Measurements from ENCODE around the gene MAGT1.
"Not testable (repeated sequence)": the region's sequence is repeated elsewhere in the genome, so short reads cannot be mapped to it uniquely, and the experiment has no call there.

MAGT1 gene

GRCh38 chrX:77892887-77893286 is 2.3 kb downstream of the MAGT1 start:
- Histone ChIP-seq H3K27me3 (ENCODE audit: low read length) (no peaks in the 10 kb centered on the region), H3K9ac (ENCODE audit: low read length) (no peak overlapping the region), H3K9me3 (ENCODE audit: insufficient read depth, low read length) (no peaks in the 10 kb centered on the region), H2AFZ (ENCODE audit: low read depth, low read length, severe bottlenecking) (no peak overlapping the region), H3K79me2 (ENCODE audit: insufficient read depth, low read length) (peaks cover 58% of the 10 kb centered on the region), H3K27ac (ENCODE audit: low read depth, low read length) (no peak overlapping the region), H3K9me2 (replicated peaks; ENCODE audit: insufficient read depth, low read length) (no peaks in the 10 kb centered on the region), H3K36me3 (ENCODE audit: low read length) (no peaks in the 10 kb centered on the region), H3F3A (ENCODE audit: insufficient read depth) (peaks cover 10% of the 10 kb centered on the region; the same call in 1 of the 2 replicates), H4K20me1 (ENCODE audit: low read depth, low read length) (no peaks in the 10 kb centered on the region), H3K4me3 (ENCODE audit: insufficient read depth, low read length, poor library complexity, severe bottlenecking) (no peak overlapping the region), H3K4me2 (ENCODE audit: low read depth, low read length, poor library complexity, severe bottlenecking) (peak overlapping the region; percentile 96)
- TF ChIP-seq EZH2phosphoT487 (conservative IDR thresholded peaks at IDR 0.05; ENCODE audit: low read length) = no peak
- TF ChIP-seq, protein P1, sequence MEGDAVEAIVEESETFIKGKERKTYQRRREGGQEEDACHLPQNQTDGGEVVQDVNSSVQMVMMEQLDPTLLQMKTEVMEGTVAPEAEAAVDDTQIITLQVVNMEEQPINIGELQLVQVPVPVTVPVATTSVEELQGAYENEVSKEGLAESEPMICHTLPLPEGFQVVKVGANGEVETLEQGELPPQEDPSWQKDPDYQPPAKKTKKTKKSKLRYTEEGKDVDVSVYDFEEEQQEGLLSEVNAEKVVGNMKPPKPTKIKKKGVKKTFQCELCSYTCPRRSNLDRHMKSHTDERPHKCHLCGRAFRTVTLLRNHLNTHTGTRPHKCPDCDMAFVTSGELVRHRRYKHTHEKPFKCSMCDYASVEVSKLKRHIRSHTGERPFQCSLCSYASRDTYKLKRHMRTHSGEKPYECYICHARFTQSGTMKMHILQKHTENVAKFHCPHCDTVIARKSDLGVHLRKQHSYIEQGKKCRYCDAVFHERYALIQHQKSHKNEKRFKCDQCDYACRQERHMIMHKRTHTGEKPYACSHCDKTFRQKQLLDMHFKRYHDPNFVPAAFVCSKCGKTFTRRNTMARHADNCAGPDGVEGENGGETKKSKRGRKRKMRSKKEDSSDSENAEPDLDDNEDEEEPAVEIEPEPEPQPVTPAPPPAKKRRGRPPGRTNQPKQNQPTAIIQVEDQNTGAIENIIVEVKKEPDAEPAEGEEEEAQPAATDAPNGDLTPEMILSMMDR (IDR thresholded peaks at IDR 0.05; ENCODE audit: insufficient read depth, low read length, poor library complexity, severe bottlenecking) = no peak

- H3K27ac ChIP-seq (ENCODE audit: low read depth, low read length); H3K4me3 ChIP-seq (ENCODE audit: insufficient read depth, low read length, poor library complexity, severe bottlenecking); H3K4me2 ChIP-seq (ENCODE audit: low read depth, low read length, poor library complexity, severe bottlenecking); H2AFZ ChIP-seq (ENCODE audit: low read depth, low read length, severe bottlenecking); H3K9me3 ChIP-seq (ENCODE audit: insufficient read depth, low read length); H4K20me1 ChIP-seq (ENCODE audit: low read depth, low read length); H3K36me3 ChIP-seq (ENCODE audit: low read length); H3K9ac ChIP-seq (ENCODE audit: low read length); H3F3A ChIP-seq (ENCODE audit: insufficient read depth); H3K9me2 ChIP-seq (replicated peaks; ENCODE audit: insufficient read depth, low read length); H3K27me3 ChIP-seq (ENCODE audit: low read length): not testable (repeated sequence)
- peaks cover 12% of the 10 kb centered on the region; the same call in 1 of the 2 replicates for H3K79me2 ChIP-seq (ENCODE audit: insufficient read depth, low read length)
These were observed 13.8 kb downstream of the MAGT1 start for GRCh38 chrX:77881418-77881817.

DNA sequence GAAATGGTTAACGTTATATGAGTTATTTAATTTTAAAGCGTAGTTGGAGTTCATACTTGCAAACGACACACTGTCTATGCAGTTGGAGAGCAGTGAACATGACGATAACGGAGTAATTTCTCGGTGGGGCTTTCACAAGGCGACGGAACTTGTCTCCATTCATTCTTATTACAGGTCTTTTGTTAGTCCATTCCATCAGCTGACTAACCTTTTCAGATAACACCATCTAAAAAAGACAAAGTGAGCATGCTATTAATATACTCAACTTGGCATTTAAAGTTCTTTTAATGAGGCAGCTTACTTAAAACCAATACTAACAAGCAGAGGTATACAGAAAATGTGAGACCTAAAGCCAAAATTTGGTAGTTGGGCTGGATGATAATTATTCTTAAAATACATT is 19.9 kb downstream of the MAGT1 start:
- Histone ChIP-seq H3K27me3 (ENCODE audit: low read length) (no peaks in the 10 kb centered on the region), H2AFZ (ENCODE audit: low read depth, low read length, severe bottlenecking) (no peak overlapping the region), H4K20me1 (ENCODE audit: low read depth, low read length) (no peaks in the 10 kb centered on the region), H3K9me3 (ENCODE audit: insufficient read depth, low read length) (no peaks in the 10 kb centered on the region), H3K9me2 (replicated peaks; ENCODE audit: insufficient read depth, low read length) (no peaks in the 10 kb centered on the region), H3K79me2 (ENCODE audit: insufficient read depth, low read length) (peaks cover 6% of the 10 kb centered on the region; the same call in 1 of the 2 replicates), H3K9ac (ENCODE audit: low read length) (no peak overlapping the region), H3K4me3 (ENCODE audit: insufficient read depth, low read length, poor library complexity, severe bottlenecking) (no peak overlapping the region), H3F3A (ENCODE audit: insufficient read depth) (no peaks in the 10 kb centered on the region), H3K36me3 (ENCODE audit: low read length) (peaks cover 7% of the 10 kb centered on the region; the same call in 1 of the 2 replicates), H3K27ac (ENCODE audit: low read depth, low read length) (no peak overlapping the region), H3K4me2 (ENCODE audit: low read depth, low read length, poor library complexity, severe bottlenecking) (no peak overlapping the region)
- TF ChIP-seq, protein P1 (IDR thresholded peaks at IDR 0.05; ENCODE audit: insufficient read depth, low read length, poor library complexity, severe bottlenecking) = no peak
- TF ChIP-seq EZH2phosphoT487 (conservative IDR thresholded peaks at IDR 0.05; ENCODE audit: low read length) = no peak

GRCh38 chrX:77831544-77831943 is 63.7 kb downstream of the MAGT1 start:
- not testable (repeated sequence) for H3K79me2 ChIP-seq (ENCODE audit: insufficient read depth, low read length); H2AFZ ChIP-seq (ENCODE audit: low read depth, low read length, severe bottlenecking); H3K9ac ChIP-seq (ENCODE audit: low read length); H3K9me3 ChIP-seq (ENCODE audit: insufficient read depth, low read length); H4K20me1 ChIP-seq (ENCODE audit: low read depth, low read length); H3F3A ChIP-seq (ENCODE audit: insufficient read depth); H3K4me3 ChIP-seq (ENCODE audit: insufficient read depth, low read length, poor library complexity, severe bottlenecking); H3K36me3 ChIP-seq (ENCODE audit: low read length); H3K27ac ChIP-seq (ENCODE audit: low read depth, low read length); H3K4me2 ChIP-seq (ENCODE audit: low read depth, low read length, poor library complexity, severe bottlenecking); H3K27me3 ChIP-seq (ENCODE audit: low read length); H3K9me2 ChIP-seq (replicated peaks; ENCODE audit: insufficient read depth, low read length)

DNA sequence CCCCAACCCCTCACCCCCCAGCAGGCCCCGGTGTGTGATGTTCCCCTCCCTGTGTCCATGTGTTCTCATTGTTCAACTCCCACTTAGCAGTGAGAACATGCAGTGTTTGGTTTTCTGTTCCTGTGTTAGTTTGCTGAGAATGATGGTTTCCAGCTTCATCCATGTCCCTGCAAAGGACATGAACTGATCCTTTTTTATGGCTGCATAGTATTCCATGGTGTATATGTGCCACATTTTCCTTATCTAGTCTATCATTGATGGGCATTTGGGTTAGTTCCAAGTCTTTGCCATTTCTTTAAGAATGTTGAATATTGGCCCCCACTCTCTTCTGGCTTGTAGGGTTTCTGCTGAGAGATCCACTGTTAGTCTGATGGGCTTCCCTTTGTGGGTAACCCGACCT is 73.2 kb downstream of the MAGT1 start:
- H4K20me1 ChIP-seq (ENCODE audit: low read depth, low read length); H2AFZ ChIP-seq (ENCODE audit: low read depth, low read length, severe bottlenecking); H3K27ac ChIP-seq (ENCODE audit: low read depth, low read length); H3F3A ChIP-seq (ENCODE audit: insufficient read depth); H3K36me3 ChIP-seq (ENCODE audit: low read length); H3K4me3 ChIP-seq (ENCODE audit: insufficient read depth, low read length, poor library complexity, severe bottlenecking); H3K4me2 ChIP-seq (ENCODE audit: low read depth, low read length, poor library complexity, severe bottlenecking); H3K27me3 ChIP-seq (ENCODE audit: low read length); H3K79me2 ChIP-seq (ENCODE audit: insufficient read depth, low read length); H3K9me3 ChIP-seq (ENCODE audit: insufficient read depth, low read length); H3K9me2 ChIP-seq (replicated peaks; ENCODE audit: insufficient read depth, low read length); H3K9ac ChIP-seq (ENCODE audit: low read length): not testable (repeated sequence)
